Measurements from ENCODE around the gene UBL4A.

UBL4A gene

DNA sequence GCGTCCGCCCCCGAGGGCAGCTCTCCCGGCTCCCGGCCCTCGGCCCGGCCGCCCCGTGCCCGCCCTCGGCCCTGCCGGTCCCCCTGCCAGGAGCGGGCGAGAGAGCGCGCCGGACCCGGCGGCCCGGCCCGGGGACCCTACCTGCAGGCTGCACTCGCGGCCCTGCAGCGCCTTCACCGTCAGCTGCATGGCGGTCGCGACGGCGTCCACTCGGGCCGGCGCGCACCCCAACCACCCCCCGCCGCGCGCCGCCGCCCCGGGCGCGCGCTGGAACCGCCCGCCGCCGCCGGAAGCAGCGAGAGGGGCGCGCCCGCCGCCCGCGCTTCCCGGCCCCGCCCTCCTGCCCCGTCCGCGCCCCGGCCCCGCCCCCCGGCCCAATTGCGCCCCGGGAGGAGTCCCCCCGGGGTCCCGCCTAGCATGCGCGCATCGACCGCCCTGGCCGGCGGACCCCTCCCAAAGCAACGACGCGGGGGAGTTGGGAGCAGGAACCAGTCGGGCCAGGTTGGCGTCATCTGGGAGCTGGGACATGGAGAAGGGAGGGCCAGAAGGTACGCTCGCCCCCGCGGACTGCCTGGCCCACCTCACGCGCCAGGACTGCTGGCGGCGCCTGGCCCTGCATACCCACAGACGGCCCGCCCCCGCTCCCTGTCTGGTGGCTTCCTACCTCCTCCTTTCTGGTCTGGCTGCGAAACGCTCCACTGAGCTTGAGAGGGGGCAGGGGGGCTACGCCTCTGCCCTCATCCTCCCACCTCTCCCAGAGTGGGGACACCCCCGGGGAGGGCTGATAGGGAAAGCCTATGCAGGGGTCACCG lies at the start of gene UBL4A:
TSS of gene UBL4A (minus strand) at position 220 of the 812 bp plus-strand sequence. CDS start at position 189, 31 bp downstream.
- DNase-seq = peak in 1 of 2 experiments; percentile 47

DNA sequence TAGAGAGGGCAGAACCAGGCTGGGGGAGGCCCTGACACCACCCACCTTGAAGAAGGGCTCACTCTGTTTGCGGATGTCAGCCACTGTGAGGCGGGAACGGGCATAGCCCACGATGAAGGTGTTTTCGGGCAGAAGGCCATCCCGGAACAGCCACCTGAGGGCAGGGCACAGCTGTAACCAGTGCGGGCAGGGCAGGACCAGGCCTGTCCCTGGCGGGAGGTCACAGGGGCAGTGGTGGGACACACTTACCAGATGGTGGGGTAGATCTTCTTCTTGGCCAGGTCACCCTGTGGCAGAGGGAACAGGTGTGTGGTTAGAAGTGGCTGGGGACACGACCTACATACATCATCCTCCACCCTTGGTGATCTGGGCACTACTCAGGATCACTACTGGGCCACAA lies 49.5 kb upstream of the UBL4A start:
- no peak for DNase-seq

DNA sequence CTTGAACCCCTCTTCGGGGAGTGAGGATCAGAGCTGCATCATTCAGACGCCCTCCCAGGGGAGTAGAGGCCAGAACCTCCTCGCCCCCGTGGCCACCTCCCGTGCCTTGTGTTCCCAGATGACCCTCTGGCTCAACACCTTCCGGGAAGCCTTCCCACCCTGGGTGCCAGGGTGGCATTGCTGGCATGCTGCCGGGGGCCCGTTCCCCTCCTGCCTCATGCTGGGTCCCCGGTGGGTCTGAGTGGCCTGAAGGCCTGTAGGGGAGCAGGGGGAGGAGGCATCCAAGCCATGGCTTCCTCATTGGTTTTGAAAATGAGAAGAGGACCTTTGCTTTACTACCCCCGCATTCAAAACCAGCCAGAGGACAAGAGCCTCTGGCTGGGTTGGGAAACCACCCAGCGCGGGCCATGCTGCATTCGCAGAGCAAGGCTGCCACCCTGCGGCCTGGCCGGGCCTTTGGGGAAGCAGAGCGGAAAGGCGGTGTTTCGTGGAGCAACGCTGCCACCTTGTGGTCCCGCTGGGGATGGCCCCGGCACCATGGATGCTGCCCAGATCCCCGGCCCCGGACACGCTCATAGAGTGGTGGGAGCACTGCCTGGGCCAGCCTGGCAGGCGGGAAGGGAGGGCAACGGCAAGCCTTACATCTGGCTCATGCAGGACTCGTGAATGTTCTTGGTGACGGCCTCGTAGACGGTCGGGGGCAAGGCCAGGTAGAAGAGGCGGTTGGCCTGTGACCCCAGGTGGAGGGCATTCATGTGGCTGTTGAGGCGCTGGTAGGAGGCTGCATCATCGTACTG lies 48.3 kb upstream of the UBL4A start:
- DNase-seq = peak; percentile 77 to 86

DNA sequence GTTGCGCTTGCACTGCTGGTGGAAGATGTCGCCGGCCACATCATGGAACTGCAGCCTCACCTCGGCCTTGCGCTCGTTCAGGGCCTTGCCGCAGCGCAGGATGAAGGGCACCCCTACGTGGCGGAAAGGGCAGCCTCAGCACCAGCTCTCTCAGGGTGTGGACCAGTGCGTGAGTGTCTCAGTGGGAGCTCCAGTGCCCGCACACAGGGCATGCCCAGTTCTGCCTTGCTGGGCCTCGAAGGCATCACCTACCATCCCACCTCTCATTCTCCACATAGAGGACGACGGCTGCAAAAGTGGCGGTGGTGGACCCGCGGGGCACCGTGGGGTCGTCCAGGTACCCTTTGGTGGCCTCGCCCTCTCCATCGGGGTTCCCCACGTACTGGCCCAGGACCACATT lies 46.3 kb upstream of the UBL4A start:
- DNase-seq = no peak

DNA sequence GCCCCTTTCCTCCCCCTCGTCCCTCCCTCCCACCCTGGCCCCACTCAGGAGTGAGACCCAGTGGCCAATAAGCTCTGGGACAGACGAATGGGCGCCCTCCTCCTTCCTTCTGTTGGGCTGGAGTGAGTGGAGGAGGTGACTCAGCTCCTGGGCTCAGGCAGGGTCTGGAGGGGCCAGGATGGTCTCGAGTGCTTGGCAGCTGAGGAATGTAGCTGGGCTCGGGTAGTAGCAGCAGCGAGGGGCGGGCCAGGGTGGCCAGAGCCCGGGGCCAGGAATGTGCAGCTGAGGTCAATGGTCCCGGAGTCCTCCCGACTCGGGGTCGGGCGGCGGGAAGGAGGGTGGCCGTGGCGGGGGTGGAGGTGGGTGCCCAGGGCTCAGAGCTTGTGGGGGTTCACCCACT lies 45.2 kb upstream of the UBL4A start:
- no peak for DNase-seq

DNA sequence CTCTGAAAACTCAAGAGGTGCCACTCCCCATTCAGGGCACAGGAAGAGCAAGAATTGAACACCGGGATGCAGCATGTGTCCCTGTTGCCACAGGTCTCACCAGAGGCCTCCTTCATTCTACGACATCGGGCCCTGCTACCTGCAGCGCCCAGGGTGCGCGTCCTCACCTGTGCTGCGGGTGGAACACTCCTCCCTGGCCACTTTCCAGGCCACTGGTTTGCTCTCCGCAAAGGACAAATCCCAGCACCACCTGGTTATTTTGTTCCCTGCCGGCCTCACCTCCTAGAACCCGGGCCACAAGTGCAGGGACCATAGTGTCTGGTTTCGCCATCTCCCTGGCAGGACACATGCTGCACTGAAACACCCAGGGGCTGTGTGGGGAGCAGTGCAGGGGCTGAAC lies 43.9 kb upstream of the UBL4A start:
- DNase-seq = no peak

DNA sequence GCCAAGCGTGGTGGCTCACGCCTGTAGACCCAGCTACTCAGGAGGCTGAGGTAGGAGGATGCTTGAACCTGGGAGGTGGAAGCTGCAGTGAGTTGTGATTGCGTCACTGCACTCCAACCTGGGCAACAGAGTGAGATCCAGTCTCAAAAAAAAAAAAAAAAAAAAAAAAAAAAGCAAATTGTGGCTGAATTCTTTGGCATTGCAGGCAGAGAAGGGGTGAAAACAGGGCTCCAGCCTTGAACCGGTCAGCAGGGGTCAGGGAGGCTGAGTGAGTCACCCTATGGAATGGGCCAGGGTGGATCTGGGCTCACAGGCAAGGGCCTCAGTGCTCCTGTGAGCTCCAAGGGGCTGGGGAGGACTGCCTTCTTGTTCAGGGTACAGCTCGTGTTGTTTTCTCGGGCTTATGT lies 42.8 kb upstream of the UBL4A start:
- DNase-seq = no peak

DNA sequence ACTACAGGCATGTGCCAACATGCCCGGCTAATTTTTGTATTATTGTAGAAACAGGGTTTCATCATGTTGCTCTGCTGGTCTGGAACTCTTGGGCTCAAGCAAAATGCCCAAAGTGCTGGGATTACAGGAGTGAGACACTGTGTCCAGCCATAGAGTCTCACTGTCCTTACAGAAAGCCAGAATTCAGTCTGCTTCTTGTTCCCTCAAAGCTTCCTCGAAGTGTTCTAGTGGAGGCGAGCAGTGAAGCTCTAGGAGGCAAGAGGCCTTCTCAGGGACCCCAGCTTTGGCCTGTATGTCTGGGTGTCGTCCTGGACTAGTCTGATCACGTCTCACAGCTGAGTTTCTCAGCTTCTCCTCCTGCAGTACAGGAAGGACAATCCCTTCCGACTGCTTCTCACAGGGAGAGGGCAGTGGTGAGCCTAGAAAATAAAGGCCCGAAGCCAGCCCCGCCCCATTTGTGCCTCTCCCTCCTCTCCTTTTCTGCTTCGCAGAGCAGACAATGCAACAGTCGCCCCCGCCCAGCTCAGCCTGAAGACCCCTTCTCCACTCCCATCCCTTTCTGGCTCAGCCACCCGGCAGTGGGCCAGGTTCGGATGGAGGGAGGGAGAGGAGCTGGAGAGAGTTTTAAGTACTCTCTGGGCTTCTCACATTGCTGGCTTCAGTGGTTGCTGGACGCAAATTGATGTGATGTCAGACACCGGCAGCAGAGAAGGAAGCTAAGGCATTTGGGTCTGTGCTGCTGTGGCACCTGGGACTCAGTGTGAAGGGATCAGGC lies 40.7 kb upstream of the UBL4A start:
- peak; percentile 26 to 60 for DNase-seq

DNA sequence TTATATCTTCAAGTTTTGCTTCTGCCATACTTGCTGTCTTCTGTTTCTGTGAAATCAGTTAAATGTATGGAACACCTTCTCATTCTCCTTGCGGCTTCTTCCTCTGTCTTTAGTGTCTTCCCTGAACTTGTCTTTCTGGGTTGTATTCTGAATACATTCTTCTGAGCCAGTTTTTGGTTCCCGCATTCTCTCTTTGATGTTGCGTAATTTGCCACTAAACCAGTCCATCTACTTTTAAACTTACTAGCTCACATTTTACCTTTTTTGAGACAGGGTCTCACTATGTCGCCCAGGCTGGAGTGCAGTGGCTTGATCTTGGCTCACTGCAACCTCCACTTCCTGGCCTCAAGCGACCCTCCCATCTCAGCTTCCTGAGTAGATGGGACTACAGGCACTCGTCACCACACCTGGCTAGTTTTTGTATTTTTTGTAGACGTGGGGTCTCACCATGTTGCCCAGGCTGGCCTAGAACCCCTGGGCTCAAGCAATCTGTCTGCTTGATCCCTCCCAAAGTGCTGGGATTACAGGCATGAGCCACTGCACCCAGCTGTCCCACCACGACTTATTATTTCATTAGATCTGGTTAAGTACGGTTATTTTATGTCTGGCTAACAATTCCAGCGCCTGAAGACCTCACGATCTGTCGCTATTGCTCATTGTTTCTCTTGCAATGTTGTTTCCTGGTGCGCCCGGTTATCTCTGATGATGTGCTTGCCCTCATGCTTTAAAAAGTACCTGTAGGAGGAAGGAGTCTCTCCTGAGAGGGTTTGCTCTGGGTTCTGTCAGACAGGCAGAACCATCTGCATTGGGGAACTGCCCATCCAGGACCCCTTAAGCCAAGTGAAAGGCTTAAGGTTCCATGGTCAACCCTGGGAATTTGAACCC lies 39.4 kb upstream of the UBL4A start:
- DNase-seq = no peak

DNA sequence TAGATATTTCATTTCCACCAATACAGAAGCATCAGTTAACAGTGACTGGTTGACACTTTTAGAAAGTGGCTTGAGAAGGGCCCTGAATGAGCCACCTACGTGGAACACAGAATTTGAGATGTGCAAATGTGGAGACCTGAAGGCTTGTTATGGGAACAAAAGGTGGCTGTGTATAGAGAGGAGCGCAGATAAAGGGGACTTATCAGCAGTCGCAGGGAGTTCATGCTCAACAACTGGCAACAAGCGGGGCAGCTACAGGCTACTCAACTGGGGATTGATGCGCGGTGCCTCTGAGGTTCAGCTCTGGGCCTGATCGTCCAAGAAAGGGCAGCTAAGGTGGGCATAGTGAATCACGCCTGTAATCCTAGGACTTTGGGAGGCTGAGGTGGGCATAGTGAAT lies 33.0 kb upstream of the UBL4A start:
- no peak for DNase-seq

DNA sequence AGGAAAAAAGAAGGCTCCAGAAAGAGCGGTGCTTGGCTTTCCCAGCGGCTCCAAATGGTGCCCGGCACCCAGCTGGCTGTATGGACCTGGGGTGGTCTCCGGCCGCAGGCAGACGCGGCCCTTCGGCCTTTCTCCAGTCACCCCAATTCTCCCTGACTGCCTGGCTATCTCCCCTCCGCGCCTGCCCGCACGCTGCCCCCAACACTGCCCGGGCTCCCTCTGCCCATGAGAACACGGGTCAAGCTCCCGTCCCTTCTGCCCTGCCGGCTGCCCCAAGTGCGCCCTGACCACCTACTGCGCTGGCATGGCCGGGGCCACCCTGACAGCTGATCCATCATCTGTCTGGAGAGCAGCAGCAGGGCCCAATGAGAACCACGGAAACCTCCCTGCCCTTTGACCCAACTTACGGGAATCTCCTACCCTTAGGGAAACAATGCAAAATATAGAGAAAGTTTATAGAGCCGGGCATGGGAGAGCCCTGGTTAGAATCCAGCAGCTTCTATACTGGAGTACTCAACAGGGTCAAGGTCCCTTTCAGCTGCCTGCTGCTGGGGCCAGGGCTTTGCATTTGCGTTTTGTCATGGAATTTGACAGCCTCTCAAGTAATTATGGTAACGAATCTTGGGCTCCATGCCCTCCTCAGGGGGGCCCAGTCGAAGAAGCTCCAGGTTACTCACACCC lies 30.8 kb upstream of the UBL4A start:
- DNase-seq = no peak

DNA sequence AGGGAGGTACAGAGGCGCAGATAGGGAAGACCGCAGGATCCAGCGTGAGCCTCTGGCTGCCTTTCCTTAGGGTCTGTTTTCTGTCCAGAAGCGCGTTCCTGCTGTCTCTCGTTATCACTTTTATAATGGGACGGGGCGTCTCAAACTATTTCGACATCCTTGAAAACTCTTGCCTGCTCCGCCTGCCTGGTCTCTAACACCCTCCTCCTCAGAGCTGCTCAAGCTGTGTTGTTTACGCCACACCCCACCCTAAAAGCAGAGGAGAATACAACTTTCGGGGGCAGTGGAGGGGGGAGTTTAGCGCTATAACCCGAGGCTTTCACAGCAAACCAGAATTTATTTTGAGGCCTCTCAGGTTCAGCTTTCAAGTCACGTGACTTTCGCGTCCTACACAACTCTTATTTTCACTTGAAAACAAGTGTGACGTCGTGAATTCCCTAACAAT lies 30.3 kb upstream of the UBL4A start:
- DNase-seq = no peak

DNA sequence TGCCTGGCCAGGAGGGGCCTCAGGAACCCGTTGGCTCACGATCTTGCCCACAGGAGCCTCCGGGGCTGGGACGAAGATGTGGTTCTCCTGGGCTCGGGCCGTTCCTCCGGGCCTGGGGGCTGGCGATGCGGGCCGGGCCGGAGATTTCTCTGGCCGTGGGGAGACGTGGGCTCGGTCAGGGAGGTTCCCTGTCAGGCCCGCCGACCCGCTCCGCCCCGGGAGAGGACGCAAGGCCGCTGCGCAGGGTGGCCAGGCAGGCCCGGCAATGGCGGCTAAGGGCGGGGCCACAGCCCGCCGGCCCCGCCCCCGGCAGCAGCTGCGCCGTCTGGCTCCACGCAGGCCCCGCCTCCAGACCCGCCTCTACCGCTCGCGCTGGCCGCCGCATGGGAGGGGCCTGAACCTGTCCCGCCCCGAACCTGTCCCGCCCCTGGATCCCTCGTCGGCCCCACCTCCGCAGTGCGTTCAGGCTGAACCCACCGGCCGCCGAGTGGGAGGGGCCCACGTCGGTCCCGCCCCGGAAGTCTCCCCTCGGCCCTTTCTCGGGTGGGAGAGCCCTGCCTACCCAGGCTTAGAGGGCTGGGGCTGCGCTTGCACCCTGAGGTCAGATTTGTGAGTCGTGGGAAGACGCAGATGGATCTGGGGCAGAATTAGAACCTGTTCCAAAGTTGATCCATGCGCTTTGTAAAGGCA lies 29.7 kb upstream of the UBL4A start, which contains the start of gene FAM3A:
TSS of gene FAM3A (minus strand) at position 267 of the 690 bp plus-strand sequence. CDS start 460 bp downstream, outside the sequence.
- peak; percentile 91 to 94 for DNase-seq

DNA sequence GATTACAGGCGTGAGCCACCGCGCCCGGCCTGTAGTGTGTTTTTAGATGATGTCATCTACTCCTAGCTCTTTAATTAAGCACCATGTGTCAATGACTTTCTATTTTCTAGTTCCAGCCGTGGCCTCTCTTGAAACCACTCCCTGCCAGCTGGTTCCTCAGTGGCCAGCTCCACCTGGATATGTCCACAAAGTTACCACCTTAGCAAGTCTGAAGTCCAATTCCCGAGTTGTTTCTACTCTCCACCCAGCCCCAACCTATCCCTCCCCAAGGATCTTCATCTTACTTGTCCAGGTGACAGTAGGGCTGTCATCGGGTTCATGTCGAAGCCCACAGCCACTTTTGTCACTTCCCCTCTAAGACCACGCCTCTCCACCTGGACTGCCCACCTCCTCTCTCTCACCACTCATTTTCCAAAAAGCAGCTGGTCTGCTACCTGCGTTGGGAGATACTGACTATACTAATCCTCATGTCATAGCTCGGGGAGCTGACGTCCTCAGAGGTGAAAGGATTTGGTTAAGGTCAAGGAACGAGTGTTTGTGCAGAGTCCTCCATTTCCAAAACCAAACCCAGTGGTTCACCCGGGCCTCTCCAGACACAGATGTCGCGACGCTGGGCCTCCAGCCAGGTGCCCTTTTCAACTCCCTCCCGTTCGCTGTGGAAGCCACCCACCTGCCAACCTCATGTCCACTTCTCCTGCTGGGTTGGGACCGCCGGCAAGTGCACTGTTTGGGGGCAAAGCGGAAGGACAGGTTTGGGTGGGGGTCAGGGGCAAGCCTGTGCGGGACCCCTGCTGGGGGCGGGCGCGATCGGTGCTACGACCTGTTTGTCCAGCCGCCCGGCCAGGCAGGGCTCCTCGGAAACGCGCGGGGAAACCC lies 28.9 kb upstream of the UBL4A start:
- no peak for DNase-seq

DNA sequence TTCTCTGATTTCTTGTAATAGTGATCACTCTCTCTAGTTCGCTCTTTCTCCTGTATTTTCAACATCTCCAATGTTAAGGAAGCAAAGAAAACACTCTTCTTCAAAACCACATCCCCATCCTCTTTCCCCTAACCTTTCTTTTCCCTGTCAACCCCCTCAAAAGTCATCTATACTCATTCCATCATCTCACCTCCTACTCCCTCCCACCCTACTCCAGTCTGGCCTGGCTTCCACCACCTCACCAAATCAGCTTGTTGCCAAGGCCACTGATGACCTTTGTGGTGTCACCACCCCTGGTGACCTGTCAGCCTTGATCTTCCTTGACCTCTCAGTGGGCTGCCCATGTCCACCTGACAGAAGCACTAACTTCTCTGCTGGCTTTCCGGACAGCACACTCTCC lies 27.3 kb upstream of the UBL4A start:
- DNase-seq = no peak

DNA sequence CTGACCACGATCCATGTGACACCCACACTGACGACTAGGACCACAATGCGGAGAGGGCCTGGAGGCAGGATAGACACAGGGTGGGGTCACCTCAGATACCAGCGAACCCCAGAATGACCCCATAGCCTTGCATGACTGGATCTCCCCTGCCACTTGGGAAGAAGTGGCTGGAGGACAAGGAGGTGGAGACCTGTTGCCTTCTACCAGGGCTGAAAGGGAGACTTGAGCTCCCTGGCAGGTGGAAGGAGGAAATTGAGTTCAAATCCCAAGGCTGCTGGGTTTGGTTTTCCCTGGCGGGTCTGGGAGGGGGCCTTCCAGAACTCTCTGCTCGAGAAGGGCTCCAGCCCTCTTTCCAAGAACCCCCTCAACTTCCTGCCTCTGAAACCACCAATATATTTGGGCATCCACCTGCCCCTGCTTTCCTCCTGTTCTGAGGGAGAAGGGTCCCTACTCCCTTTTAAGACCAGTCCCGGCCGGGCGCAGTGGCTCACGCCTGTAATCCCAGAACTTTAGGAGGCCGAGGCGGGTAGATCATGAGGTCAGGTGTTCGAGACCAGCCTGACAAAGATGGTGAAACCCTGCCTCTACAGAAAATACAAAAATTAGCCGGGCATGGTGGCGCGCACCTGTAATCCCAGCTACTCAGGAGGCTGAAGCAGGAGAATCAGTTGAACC lies 26.6 kb upstream of the UBL4A start:
- no peak for DNase-seq

DNA sequence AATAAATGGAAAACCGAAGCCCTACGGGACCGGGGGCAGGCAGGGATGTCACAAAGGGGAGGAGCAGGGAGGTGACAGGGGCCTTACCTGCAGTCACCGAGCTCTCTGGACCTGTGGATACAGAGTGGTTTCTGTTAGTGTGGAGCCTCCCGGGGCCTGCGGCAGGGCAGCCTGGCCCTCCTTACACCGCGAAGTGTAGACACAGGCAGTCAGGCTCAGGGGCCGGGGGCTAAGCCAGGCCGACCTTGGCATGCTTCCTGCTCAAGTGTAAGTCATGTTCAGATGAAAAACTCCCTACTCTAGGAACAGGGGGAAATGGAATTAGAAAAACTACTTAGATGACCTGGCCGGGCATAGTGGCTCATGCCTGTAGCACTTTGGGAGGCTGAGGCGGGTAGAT lies 25.3 kb upstream of the UBL4A start:
- DNase-seq = no peak

DNA sequence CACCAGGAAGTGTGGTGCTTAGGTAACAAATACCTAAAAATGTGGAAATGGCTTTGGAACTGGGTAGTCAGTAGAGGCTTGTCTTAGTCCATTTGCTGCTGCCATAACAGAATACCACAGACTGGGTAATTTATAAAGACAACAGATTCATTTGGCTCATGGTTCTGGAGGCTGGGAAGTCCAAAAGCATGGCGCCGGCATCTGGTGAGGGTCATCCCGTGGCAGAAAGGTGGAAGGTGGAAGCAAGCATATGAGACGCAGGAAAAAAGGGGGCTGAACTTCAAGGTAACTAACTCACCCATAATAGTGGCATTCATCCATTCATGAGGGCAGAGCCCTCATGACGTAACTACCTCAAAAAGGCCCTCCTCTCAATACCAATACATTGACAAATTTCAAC lies 23.0 kb upstream of the UBL4A start:
- no peak for DNase-seq

DNA sequence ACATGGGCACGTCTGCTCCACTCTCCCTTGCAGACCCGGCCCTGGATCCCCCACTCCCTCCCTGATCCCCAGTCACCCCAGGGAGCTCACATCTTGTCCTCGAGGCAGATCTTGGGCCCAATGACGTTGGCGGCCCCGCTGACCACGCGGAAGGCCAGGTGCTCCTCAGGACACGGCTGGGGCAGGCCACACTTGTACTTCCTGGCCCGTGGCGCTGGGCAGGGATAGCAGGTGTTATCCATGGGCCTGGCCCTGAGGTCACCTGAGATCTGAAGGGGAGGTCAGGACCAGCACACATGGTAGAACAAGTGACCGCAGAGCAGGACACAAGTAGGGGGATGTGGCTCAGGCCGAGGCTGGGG lies 21.9 kb upstream of the UBL4A start:
- DNase-seq = no peak
